KOPT-K1 (cell line): ENCODE data around the gene TBRG4.

ENCODE experiments used
- H3K27ac ChIP-seq: fragments of 200-600 bp; sonication (generic); 2 replicates; pipeline ENCODE4 v1.5.1; 2016; ENCODE audit warnings: antibody characterized with exemption, mild to moderate bottlenecking, low read depth, low read length; ENCODE audit not compliant: poor library complexity, severe bottlenecking
- H3K36me3 ChIP-seq: fragments of 200-600 bp; sonication (generic); 2 replicates; pipeline ENCODE4 v1.5.1; 2017; ENCODE audit warnings: antibody characterized with exemption, mild to moderate bottlenecking, low read length, moderate library complexity; ENCODE audit not compliant: insufficient read depth
- H3K9me3 ChIP-seq: fragments of 200-600 bp; sonication (generic); 2 replicates; pipeline ENCODE4 v1.5.1; 2017; ENCODE audit warnings: antibody characterized with exemption, low read length, mild to moderate bottlenecking; ENCODE audit not compliant: insufficient read depth, poor library complexity, severe bottlenecking

Gene TBRG4

DNA sequence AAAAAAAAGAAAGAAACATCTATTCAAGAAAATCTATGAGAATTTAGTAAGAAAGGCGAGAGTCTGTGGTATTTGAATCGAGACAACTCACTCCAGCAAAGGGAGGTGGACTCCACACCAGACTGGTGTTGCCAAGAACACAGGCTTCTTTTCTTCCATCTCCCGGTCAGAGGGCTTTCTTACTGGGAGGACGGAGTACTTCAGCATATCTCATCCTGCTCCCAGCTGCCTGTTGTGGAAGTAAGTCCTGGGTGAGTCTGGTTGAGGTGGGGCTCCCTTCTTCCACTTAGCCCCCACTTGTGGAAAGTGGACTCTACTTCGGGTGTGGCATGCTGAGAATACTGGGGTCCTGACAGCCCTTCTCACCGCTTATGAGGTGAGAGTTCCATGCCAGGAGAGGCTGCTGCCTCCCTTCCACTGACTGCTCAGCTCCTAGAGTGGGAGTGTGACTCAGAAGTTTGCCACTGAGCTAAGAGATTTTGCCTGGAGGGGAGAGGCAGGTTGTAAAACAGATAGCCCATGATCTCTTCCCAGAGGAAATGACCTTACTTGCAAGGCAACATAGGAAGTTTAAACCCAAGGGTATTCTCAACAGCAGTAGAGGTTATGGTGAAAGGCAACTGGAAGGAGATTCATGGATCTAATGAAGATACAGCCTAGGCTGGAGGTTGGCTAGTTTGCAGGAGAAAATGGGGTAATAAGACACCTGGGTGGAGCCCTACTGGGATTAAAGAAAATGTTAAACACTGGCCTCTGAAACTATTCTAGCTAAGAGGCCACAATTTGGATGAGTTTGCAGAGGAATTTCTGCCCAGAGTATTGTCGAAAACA lies 19.2 kb downstream of the TBRG4 start:
- H3K36me3 ChIP-seq: no peaks in the 10 kb centered on the region
- H3K27ac ChIP-seq: no peak overlapping the region
- H3K9me3 ChIP-seq: no peaks in the 10 kb centered on the region

GRCh38 chr7:45089341-45089891 lies 22.1 kb downstream of the TBRG4 start:
- H3K36me3 ChIP-seq: no peaks in the 10 kb centered on the region

DNA sequence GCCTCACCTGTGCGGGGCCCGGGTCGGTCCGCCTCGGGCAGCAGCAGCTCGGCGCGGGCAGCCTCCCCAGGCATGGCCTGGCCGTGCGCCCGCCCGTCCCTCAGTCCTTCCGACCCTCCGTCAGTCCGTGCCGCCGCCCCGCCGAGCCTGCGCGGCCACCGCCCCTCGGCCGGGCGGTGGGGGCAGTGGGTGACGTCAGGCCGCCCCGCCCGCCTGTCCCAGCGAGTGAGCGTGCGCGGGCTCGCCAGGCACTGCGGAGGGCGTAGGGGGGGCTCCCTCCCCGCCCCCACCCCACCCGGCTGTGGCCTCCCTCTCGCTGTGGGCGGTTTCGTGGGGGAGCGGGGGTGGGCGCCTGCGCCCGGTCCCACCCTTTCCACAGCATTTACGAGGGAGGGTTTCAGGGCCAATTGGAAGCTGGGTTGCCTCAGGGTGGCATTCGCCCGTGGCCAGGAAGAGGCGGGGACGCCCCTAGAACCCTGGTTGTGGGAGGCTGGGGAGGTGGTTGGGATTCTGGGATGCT lies 22.6 kb downstream of the TBRG4 start, which contains the start of gene NACAD:
TSS of gene NACAD (minus strand) at position 149 of the 520 bp plus-strand sequence. CDS start at position 74, 75 bp downstream.
- no peak within 1 kb of the TSS for H3K27ac ChIP-seq
- H3K9me3 ChIP-seq: no peaks in the 10 kb centered on the region
- no peaks in the 10 kb centered on the region for H3K36me3 ChIP-seq

More at GRCh38 chr7:45089341-45089891, 22.1 kb downstream of the TBRG4 start:
- no peak overlapping the region for H3K27ac ChIP-seq
- no peaks in the 10 kb centered on the region for H3K9me3 ChIP-seq

DNA sequence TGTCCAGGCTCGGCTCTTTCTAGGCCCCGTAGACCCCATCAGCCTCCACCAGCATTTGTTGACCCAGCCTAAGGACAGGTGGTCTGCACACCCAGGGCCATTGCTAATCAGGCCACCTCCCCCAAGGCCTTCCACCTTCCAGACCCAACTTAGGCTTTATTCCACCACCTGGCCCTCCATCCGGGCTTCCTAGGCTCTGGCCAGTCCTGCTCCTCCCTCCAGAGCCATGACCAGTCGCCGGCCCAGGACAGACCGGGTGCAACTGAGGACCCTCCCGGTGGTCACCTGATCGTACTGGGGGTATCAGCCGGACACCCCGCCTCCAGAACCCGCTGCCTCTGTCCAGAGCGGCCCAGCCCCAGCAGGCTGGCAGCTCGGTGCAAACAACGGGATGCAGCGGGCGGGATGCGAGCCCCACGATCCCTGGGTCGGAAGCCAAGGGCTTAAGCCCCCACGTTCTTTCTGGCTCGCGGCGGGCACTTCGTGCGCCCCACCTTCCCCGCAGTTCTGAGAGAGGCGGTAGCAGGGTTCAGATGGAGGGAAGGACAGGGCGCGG lies 23.3 kb downstream of the TBRG4 start:
- Histone ChIP-seq H3K9me3 (no peaks in the 10 kb centered on the region), H3K36me3 (no peaks in the 10 kb centered on the region), H3K27ac (no peak overlapping the region)

DNA sequence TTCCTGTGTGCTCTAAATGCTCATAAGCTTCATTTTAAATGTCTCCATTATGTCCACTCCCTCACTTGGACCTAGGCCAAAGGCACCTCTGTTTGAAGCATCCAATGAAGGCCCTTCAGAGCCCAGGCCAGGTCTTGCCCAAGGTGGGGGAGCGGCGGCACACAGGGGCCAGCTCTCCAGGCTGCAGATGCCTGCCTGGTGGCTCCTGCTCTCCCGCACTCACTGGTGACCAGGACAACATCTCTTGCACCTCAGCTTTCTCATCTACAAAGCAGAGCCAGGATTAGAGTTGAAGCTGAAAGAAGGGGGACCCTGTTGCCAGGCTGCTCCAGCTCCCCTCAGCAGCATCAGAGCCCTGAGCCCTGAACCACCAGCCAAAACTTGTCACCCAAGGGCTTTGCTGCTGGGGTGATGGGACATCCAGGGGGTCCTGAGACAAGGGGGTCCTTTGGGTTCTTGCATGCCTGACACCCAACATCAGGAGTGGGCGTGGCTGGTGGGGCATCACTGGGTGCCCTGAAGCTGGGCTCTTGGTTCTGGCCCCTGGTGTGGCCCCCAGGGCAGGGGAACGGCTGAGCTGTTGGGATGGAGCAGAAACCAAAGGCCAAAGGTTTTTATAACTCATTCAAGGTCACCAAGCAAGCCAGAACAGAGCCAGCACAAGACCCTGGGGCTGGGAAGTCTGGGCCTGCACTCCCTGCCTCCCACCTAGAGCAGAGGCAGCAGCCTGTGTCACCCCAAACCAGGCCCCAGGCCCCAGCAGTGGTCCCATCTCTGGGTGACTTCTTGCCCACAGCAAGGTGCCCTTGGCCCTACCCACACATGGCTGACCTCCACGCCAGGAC lies 24.0 kb downstream of the TBRG4 start:
- H3K36me3 ChIP-seq: no peaks in the 10 kb centered on the region
- no peaks in the 10 kb centered on the region for H3K9me3 ChIP-seq
- no peak overlapping the region for H3K27ac ChIP-seq

GRCh38 chr7:45086331-45087065 lies 25.0 kb downstream of the TBRG4 start:
- H3K36me3 ChIP-seq: no peaks in the 10 kb centered on the region
- H3K27ac ChIP-seq: no peak overlapping the region
- no peaks in the 10 kb centered on the region for H3K9me3 ChIP-seq

GRCh38 chr7:45085619-45086200 lies 25.8 kb downstream of the TBRG4 start:
- Histone ChIP-seq H3K27ac (no peak overlapping the region), H3K9me3 (no peaks in the 10 kb centered on the region), H3K36me3 (no peaks in the 10 kb centered on the region)

DNA sequence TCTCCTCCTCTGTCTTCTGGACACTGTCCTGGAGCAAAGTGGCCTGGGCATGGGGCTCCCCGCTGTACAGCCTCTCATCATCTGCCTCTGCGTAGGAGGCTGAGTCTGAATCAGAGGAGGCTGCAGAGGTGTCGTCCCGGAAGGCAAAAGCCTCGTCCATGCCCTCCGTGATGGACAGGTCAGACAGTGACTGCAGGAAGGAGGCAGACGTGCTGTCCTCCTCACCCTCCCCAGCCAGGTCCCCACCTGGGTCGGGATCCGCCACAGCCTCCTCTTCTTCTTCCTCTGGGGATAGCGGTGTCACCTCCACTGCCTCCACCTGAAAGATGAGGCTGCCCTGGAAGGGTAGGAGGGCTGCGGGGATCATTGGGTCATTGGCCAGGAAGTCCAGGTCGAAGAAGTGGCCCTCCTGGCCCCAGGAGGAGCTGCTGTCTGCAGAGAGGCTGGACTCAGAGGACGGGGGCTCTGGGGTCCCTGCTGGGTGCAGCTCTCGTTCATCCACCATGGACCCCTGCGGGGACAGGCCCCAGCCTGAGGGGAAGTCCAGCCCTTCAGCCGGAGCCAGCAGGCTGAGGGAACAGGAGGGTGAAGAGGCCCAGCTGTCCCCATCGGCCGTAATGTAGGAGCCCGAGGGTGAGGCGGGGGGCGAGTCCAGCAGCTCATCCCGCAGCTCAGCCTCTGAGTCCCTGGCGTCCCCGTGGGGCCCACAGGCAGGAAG lies 26.4 kb downstream of the TBRG4 start:
- Histone ChIP-seq H3K9me3 (no peaks in the 10 kb centered on the region), H3K27ac (no peak overlapping the region), H3K36me3 (no peaks in the 10 kb centered on the region)

- Histone ChIP-seq H3K36me3 (no peaks in the 10 kb centered on the region), H3K27ac (no peak overlapping the region), H3K9me3 (no peaks in the 10 kb centered on the region)
These were observed 27.2 kb downstream of the TBRG4 start for GRCh38 chr7:45084336-45084735.

DNA sequence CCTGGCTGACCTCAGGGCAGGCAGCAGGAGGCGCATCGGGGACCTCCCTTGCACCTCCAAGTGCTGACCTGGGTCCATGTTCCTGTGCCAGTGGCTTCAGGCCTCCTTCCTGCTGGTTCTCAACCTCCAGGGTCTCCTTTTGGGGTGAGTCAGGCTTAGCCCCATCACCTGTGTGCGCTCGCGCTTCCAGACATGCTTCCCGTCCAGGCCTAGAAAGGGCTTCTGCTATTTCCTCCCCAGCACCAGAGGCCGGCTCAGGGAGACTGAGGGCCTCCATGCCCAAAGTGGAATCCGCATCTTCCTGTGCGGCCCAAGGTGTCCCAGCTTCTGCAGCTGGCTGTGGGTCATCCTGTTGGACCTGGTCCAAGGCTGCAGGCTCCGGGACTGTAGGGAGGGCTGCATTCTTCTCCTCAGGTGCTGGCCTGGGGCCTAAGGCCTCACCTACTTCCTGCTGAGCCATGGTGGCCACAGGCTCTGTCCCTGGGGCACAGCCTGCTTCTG lies 28.6 kb downstream of the TBRG4 start:
- Histone ChIP-seq H3K36me3 (peaks cover 6% of the 10 kb centered on the region; the same call in 1 of the 2 replicates), H3K9me3 (no peaks in the 10 kb centered on the region), H3K27ac (no peak overlapping the region)

DNA sequence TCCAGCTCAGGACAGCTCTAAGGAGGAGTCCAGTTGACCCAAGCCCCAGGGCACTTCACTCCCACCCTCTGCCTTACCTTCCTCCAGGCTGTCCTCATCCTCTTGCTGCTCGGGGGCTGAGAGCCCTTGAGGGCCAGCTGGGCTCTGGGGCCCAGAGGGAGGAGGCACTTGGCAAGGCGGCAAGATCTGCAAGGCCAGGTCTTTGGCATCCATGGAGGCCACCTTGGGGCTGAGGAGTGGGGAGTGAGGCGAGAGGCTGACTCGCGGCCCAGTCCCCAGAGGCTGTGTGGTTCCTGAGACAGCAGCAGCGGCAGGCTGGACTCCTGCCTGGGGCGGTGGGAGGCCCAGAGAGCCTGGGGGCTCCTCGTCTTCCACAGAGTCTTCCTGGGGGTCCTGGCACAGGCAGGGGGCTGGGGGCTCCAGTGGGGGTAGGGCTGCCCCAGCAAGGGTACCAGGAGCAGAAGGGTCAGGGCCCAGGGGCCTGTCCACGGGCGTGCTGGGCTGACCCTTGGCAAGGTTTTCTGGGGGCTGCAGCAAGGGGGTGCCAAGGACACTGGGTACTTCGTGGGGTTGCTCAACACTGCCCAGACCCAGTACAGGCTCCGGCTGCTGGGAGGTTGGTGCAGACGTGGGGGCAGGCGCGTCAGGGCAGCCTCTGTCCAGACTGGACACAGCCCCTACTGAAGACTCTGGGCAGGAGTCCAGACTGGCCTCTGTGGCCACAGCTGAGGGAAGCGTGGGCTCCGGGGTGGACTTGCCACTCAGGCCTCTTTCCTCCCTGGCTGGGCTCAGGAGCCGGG lies 29.3 kb downstream of the TBRG4 start:
- H3K27ac ChIP-seq: no peak overlapping the region
- H3K9me3 ChIP-seq: no peaks in the 10 kb centered on the region
- H3K36me3 ChIP-seq: peaks cover 12% of the 10 kb centered on the region

DNA sequence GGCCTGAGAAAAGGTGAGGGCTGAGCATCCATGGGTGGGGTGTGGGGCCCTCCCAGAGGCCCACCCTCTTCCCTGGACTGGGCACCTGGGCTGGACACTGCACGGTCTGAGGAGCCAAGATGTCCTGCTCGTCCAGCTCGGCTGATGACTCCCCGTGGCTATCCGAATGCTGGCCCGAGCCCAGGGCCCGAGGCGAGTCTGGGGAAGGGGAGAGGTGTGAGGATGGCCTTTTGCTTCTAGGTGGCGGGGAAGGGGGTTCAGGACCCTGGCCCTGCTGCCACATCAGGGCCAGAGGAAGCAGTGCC lies 29.9 kb downstream of the TBRG4 start:
- peaks cover 19% of the 10 kb centered on the region for H3K36me3 ChIP-seq
- no peak overlapping the region for H3K27ac ChIP-seq
- H3K9me3 ChIP-seq: no peaks in the 10 kb centered on the region
